Measurements from ENCODE around the gene PPP2R5E.
"Not testable (repeated sequence)": the region's sequence is repeated elsewhere in the genome, so short reads cannot be mapped to it uniquely, and the experiment has no call there.

PPP2R5E gene

GRCh38 chr14:63543000-63543825, at the start of gene PPP2R5E:
PPP2R5E (minus strand) TSS chr14:63543377; CDS start chr14:63539685, 3,692 bp downstream.
- peak; percentile 93 to 98 (median 96) for DNase-seq (ENCODE audit: low read depth in 3 of 3)

DNA sequence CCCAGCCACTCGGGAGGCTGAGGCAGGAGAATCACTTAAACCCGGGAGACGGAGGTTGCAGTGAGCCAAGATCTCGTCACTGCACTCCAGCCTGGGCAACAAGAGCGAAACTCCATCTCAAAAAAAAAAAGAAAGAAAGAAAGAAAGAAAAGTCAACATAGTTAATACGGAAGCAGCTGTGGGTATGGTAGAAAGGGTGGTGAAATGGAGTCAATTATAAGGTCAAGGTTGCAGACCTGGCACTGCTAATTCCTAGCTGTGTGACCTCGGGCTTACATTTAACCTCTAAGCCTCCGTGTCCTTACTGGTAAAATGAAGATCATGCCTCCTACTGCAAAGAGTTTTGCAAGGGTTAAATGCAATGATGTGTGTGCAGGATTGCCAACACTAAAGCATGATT, 39.9 kb upstream of the PPP2R5E start:
- not testable (repeated sequence) for DNase-seq (ENCODE audit: low read depth in 3 of 3)

DNA sequence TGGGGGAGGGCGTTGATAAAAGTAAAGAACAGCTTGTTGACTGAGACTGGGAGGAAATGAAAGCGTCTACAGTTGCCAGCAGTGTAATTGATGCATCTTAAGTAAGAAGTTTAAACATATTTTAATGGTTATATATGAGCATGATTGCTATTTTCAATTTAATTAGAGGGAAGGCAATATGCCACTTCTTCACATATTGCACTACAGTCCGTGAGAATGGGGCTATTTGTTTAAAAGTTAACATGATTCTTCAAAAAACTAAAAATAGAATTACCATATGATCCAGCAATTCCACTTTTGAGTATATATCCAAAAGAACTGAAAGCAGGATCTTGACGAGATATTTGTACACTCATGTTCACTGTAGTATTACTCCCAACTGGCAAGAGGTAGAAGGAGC, 38.3 kb upstream of the PPP2R5E start:
- DNase-seq (ENCODE audit: low read depth in 3 of 3): no peak

GRCh38 chr14:63578300-63578699, 35.1 kb upstream of the PPP2R5E start:
- no peak for DNase-seq (ENCODE audit: low read depth in 3 of 3)

DNA sequence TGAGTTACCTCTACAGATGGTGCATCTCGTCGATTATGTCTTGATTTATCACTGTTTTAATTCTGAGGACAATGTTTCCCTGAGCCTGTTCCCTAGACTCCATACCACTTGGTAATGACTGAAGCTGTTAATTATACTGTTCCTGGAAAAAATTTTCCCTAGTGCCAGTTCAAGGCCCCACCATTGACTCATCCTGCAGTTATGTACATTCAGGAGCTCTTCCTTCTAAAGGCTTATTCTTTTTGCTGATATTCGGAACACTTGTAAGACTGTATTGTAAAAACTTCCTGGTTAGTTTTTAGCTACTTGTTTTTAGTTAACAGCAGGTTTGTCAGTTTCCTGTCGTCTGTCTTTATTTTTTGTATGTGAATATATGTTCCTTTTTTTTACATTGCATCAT, 30.4 kb upstream of the PPP2R5E start:
- no peak for DNase-seq (ENCODE audit: low read depth in 3 of 3)

DNA sequence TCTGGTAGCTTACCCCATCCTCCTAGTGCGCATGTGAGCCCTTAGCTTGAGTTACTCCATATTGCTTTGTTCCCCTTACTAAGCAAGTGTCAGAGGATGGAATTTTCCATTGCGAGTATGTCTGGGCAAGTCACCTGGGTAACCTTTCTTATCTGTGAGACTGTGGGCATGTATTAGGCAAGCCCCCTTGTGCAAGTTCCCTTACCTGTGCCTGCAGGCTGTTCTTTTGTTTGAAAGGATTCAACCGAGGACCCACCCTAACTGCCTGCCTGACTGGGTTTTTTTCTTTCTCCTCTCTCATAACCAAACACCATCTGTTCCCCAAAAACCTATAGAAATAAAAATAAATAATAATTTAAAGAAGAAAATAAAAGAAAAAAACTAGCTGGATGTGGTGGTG, 22.3 kb upstream of the PPP2R5E start:
- DNase-seq (ENCODE audit: low read depth in 3 of 3): no peak

DNA sequence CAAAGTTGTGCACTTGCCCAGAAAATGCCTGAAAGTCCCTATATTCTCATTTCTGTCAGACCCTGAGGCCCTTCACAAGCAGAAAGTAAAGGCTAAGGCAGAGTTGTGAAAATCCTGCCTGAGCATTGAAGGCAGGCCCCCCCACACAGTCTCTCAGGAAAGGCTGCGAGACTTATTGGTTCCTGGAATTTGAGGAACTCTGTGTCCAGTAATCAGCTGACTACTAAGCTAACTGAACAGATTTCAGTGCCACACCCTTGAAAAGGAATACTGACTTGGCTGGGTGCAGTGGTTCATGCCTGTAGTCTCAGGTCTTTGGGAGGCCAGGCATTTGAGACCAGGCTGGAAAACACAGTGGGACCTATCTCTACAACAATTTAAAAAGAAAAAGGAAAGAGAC, 21.1 kb upstream of the PPP2R5E start:
- no peak for DNase-seq (ENCODE audit: low read depth in 3 of 3)

GRCh38 chr14:63563370-63564026, 20.3 kb upstream of the PPP2R5E start:
- DNase-seq (ENCODE audit: low read depth in 3 of 3): no peak

DNA sequence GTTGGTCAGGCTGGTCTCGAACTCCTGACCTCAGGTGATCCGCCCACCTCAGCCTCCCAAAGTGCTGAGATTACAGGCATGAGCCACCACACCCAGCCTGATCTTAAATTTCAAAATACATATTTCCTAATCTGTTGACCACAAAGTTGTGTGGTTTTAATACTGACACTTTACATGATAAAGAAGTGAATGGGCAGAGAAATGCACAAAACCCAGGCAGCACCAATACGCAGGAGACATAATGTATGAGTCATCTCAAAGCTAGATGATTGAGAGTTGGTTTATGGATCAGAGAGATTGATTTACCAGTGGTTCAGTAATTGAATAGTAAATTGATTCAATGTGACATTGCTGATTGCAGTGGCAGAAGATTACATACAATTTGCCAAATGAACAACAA, 19.2 kb upstream of the PPP2R5E start:
- no peak for DNase-seq (ENCODE audit: low read depth in 3 of 3)

DNA sequence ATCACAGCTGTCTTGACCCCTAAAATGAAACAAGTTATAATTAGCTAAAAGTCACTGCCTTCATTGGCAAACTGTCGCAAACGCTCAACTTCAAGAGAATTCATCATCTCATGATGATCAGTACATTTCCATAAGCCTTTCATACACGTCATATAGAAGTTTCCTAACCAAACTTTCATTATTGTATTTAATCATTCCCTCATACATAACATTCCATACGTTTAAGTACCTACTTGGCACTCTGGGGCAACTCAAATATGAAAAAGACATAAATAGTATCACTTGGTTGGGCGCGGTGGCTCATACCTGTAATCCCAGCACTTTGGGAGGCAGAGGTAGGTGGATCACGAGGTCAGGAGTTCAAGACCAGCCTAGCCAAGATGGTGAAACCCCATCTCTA, 12.4 kb upstream of the PPP2R5E start:
- DNase-seq (ENCODE audit: low read depth in 3 of 3): peak in 1 of 3 experiments; percentile 8

GRCh38 chr14:63551332-63551731, 8.2 kb upstream of the PPP2R5E start:
- DNase-seq (ENCODE audit: low read depth in 3 of 3): no peak

DNA sequence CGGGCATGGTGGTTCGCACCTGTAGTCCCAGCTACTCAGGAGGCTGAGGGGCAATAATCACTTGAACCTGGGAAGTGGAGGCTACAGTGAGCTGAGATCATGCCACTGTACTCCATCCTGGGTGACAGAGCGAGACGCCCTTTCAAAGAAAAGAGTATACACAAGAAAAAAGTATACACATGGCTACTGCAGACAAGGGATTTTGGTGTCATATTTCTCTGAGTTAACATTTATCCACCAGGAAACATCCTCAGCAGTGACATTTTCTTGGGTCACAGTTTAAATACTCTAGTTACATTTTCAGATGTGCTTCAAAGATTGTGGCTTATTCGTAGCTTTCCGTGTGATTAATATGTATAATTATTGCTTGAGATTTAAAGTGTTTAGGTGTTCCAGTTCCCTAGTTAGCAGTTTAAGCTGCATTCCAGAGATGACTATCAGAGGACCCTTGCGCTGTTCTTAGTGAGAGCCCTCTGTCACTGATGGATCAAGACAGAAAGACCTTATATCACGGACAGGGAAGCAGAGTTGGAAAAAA, 4.7 kb upstream of the PPP2R5E start:
- DNase-seq (ENCODE audit: low read depth in 3 of 3): no peak

DNA sequence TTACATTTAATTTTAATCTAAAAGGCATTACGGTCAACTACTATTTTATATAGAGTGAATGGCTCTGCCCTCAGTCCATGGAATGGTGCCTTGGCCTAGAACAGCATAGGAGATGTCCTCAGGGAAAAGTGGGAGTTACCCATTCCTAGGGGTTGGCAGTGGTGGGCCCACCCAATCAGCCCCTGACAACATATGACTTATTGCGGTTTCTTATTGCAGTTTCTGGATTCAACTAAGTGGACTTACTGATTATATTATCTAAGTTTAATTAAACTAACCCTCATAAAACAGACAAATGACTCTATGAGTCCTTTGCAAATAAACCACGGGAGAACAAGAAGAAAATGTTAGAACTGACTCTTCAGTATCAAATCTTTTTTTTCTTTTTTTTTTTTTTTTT, 2.3 kb upstream of the PPP2R5E start:
- no peak for DNase-seq (ENCODE audit: low read depth in 3 of 3)

- no peak for DNase-seq (ENCODE audit: low read depth in 3 of 3)
These were observed 1.6 kb upstream of the PPP2R5E start for GRCh38 chr14:63544591-63545299.

GRCh38 chr14:63543826-63544406, 739 bp upstream of the PPP2R5E start:
- no peak for DNase-seq (ENCODE audit: low read depth in 3 of 3)

DNA sequence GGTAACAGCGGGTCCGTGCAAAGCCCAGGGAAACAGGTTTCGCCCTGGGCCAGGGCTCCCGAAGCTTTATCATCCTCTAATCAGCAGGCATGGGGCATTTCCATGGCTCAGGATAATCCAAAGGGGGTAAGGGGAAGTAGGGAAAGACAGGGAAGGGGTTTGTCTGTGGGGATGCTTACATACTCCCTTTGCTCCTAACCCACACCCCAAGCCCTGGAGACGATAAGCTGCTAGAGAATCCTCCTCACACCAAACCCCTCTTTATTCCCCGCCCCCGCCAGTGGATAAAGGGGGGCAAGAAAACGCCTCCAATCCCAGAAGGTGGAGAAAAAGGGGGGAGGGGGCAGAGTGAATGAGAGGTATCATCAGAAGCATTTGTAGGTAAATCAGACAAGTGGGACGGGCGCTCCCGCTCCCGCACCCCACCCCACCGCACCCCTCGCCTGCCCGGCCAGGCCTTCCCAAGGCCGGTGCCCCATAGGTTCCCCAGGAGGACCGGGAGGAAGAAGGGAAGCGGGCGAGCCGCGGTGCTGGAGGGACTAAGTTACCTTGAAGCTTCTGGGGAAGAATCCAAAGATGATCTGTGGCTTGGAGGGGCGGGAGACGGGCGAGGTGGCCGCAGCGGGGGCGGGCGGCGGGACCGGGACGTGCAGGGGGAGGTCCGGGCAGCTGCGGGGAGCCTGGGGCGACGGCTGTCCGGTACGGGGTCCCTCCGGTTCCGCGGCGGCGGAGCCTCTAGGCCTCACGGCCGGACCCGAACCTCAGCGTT, 762 bp downstream of the PPP2R5E start:
- DNase-seq (ENCODE audit: low read depth in 3 of 3): peak in 2 of 3 experiments; percentile 2 to 3

DNA sequence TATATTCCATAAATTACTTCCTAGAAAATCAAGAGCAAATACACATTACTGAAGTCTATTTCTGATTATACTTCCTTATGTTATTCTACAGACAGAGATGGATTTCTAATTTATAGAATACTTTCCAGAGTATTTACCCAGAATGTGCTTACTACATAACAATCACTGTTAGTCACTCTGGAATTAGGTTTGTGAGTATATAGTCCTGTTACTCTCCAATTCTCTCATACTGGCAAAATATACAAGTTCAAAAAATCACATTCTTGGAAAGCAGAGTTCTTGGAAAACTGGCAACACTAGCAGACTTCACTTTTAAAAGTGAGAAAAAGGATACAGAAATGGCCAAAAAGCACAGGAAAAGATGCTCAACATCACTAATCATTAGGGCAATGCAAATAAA, 7.3 kb downstream of the PPP2R5E start:
- DNase-seq (ENCODE audit: low read depth in 3 of 3): no peak

DNA sequence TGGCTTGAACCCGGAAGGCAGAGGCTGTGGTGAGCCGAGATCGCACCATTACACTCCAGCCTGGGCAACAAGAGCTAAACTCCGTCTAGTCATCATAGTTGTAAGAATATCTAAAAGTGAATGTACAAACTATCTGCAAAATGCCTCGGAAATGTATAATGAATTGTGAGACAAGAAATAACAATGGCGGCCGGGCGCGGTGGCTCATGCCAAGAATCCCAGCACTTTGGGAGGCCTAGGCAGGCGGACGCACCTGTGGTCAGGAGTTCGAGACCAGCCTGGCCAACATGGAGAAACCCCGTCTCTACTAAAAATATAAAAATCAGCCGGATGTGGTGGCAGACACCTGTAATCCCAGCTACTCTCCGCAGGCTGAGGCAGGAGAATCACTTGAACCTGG, 9.7 kb downstream of the PPP2R5E start:
- DNase-seq (ENCODE audit: low read depth in 3 of 3): no peak

GRCh38 chr14:63524537-63525155, 18.5 kb downstream of the PPP2R5E start:
- DNase-seq (ENCODE audit: low read depth in 3 of 3): no peak

GRCh38 chr14:63523735-63524426, 19.3 kb downstream of the PPP2R5E start:
- DNase-seq (ENCODE audit: low read depth in 3 of 3): no peak

All from stimulated activated CD4-positive, alpha-beta T cell treated with anti-CD3 and anti-CD28 coated beads, TNF-alpha, amount 100 ng/mL, for 24 hours (primary cell).